PC-9 (cell line): Measurements from ENCODE around the gene PIPOX. TPM values are rescaled to one million over a fixed set of nuclear protein-coding genes. Genes with fewer than 3 reads are reported as not detected.

Experiments
- BruUV-seq: library from RNA; stranded (reverse); fragments of 400-500 nt; replicated peaks from 2 replicates; lab custom pipeline; 2021; lab: Mats Ljungman, UMichigan
- CTCF ChIA-PET: fragments of 300-600 bp; sonication (Branson Sonifier 250); formaldehyde crosslinking; loops from one replicate; lab custom pipeline; 2022; ENCODE audit warnings: antibody characterized with exemption; lab: Charles Lee
- POLR2A ChIA-PET: fragments of 300-600 bp; sonication (Branson Sonifier 250); formaldehyde crosslinking; loops from one replicate; lab custom pipeline; 2022; ENCODE audit warnings: antibody characterized with exemption; ENCODE audit not compliant: unreplicated experiment; lab: Charles Lee
- DNase-seq, 2 experiments: peaks; one replicate each; pipeline versions ENCODE4 v3.0.0 to v3.0.0-alpha.2; 2015 to 2022; ENCODE audit warnings: mixed read lengths in 1 of 2
- H2AFZ ChIP-seq: fragments of 200-600 bp; sonication (generic); 2 replicates; pipeline ENCODE4 v1.8.1; 2017; ENCODE audit warnings: antibody characterized with exemption
- H3F3A ChIP-seq: fragments of 200-600 bp; sonication (generic); 2 replicates; pipeline ENCODE4 v1.8.1; 2017; ENCODE audit warnings: antibody characterized with exemption, mild to moderate bottlenecking, low read depth; ENCODE audit not compliant: insufficient read depth
- H3K27ac ChIP-seq: fragments of 200-600 bp; sonication (generic); 2 replicates; pipeline ENCODE4 v1.6.1; 2016; ENCODE audit warnings: mixed run types
- H3K27me3 ChIP-seq: fragments of 200-600 bp; sonication (generic); 2 replicates; pipeline ENCODE4 v1.6.1; 2016; ENCODE audit warnings: low read depth, mixed run types; ENCODE audit not compliant: insufficient read depth
- H3K36me3 ChIP-seq: fragments of 200-600 bp; sonication (generic); 2 replicates; pipeline ENCODE4 v1.6.1; 2016; ENCODE audit warnings: low read depth, mixed run types
- H3K4me1 ChIP-seq: fragments of 200-600 bp; sonication (generic); replicated peaks from 2 replicates; pipeline ENCODE4 v1.6.1; 2016; ENCODE audit warnings: mixed run types; ENCODE audit not compliant: insufficient read depth
- H3K4me2 ChIP-seq: fragments of 200-600 bp; sonication (generic); 2 replicates; pipeline ENCODE4 v1.6.1; 2017; ENCODE audit warnings: mixed run types
- H3K4me3 ChIP-seq: fragments of 200-600 bp; sonication (generic); 2 replicates; pipeline ENCODE4 v1.6.1; 2016; ENCODE audit warnings: mixed run types
- H3K79me2 ChIP-seq: fragments of 200-600 bp; sonication (generic); 2 replicates; pipeline ENCODE4 v1.6.1; 2017; ENCODE audit warnings: low read depth, mixed run types
- H3K9me2 ChIP-seq: fragments of 200-600 bp; sonication (generic); 2 replicates; pipeline ENCODE4 v1.8.1; 2017; ENCODE audit warnings: mild to moderate bottlenecking; ENCODE audit not compliant: insufficient read depth
- H3K9me3 ChIP-seq: fragments of 200-600 bp; sonication (generic); 2 replicates; pipeline ENCODE4 v1.8.1; 2016; ENCODE audit warnings: low read depth; ENCODE audit not compliant: insufficient read depth
- H4K20me1 ChIP-seq: fragments of 200-600 bp; sonication (generic); 2 replicates; pipeline ENCODE4 v1.8.1; 2017; ENCODE audit not compliant: insufficient read depth
- EZH2 ChIP-seq: fragments of 200-600 bp; sonication (generic); IDR thresholded peaks from 2 replicates; pipeline ENCODE4 v1.8.0; 2017; ENCODE audit warnings: antibody characterized with exemption, low read depth
- intact Hi-C: fragments of 100-400 bp; cut with micrococcal nuclease; formaldehyde crosslinking; loops from one replicate; pipeline ENCODE4 v1.10.0; 2022; ENCODE audit not compliant: unreplicated experiment
- total RNA-seq: library from RNA; stranded (reverse); gene quantifications from 2 replicates; pipeline ENCODE4 v1.2.3, GENCODE V29; 2021
- TF ChIP-seq, protein P1 (sequence below): fragments of 200-600 bp; sonication (generic); conservative IDR thresholded peaks from 2 replicates; pipeline ENCODE4 v1.6.1; 2017; ENCODE audit warnings: mixed run types, antibody characterized with exemption, mild to moderate bottlenecking, moderate library complexity

Gene PIPOX
- total RNA-seq, 1 experiment from 2014 or later, result 2.8 TPM

DNA sequence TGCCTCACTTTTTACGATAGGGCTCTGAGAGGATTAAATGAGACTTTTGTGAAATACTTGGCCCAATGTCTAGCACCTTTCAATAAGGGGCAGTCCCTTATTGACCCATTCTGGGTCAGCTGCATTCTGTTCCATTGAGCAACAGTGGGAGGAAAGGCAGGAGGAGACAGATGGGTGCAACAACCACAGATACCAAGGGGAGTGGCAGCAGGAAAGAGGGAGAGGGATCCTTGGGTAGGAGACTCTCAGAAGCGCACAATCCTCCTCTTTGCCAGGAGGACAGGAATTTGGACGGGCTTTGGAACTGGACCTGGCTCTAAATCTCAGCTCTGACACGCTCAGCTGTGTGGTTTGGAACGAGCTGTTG lies 3.5 kb downstream of the PIPOX start:
- Histone ChIP-seq H3K4me2 (no peak overlapping the region), H2AFZ (no peak overlapping the region), H3K4me3 (no peak overlapping the region), H3K36me3 (no peaks in the 10 kb centered on the region), H3K9me2 (no peaks in the 10 kb centered on the region), H3F3A (no peaks in the 10 kb centered on the region), H3K27me3 (peaks cover 11% of the 10 kb centered on the region; the same call in 1 of the 2 replicates), H3K27ac (no peak overlapping the region), H3K9me3 (no peaks in the 10 kb centered on the region), H3K4me1 (no peaks in the 10 kb centered on the region), H3K79me2 (no peaks in the 10 kb centered on the region), H4K20me1 (no peaks in the 10 kb centered on the region)
- POLR2A ChIA-PET, result no interaction called here
- intact Hi-C loops, result no loop called here
- CTCF ChIA-PET, result no interaction called here
- TF ChIP-seq, protein P1, sequence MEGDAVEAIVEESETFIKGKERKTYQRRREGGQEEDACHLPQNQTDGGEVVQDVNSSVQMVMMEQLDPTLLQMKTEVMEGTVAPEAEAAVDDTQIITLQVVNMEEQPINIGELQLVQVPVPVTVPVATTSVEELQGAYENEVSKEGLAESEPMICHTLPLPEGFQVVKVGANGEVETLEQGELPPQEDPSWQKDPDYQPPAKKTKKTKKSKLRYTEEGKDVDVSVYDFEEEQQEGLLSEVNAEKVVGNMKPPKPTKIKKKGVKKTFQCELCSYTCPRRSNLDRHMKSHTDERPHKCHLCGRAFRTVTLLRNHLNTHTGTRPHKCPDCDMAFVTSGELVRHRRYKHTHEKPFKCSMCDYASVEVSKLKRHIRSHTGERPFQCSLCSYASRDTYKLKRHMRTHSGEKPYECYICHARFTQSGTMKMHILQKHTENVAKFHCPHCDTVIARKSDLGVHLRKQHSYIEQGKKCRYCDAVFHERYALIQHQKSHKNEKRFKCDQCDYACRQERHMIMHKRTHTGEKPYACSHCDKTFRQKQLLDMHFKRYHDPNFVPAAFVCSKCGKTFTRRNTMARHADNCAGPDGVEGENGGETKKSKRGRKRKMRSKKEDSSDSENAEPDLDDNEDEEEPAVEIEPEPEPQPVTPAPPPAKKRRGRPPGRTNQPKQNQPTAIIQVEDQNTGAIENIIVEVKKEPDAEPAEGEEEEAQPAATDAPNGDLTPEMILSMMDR, result no peak
- no peak for TF ChIP-seq EZH2
- no TSS peak for BruUV-seq
- DNase-seq, result no peak

DNA sequence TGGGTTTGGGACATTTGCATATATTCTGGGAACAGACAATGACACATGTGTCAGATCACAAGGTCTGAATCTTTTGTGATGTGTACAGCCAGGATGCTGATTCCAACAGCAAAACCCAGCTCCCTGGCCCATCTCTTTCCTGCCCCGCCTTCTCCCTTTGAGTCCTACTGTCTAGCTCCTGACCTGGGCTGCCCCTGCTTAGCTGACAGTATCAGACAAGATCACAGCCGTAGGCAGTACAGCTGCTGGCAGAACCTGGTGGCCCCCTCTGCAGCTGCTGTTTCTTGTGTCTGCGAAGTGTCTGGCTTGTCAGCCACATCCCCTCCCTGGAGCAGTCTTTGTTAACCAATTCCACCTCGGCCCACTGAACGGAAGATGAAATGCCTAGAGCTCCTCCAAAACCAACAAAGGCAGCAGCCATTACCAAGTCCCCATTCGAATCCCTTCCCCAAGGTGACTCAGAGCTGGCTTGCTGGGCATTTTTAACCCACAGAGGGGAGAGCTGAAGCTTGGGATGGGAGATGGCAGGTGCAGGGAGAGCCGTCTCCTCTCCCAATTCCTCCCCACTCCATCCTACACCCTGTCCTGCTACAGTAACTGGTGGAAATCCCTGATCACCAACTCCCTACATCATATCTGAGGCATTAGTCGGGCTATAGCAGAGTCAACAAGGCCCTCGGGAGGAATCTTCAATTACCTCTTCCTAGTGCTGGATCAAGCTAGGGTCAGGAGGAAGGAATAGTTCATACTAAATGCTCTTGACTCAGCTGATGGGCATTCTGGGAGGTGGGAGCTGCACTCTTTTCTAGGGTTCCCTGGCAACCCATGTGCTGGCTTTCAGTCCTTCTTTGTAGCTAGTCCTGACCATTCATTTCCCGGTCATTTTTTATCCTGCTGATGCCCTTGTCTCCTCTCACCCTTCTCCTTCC lies 5.8 kb downstream of the PIPOX start:
- Histone ChIP-seq H3K4me1 (no peaks in the 10 kb centered on the region), H3K36me3 (no peaks in the 10 kb centered on the region), H3K27me3 (peaks cover 11% of the 10 kb centered on the region; the same call in 1 of the 2 replicates), H3K79me2 (no peaks in the 10 kb centered on the region), H3K4me3 (no peak overlapping the region), H4K20me1 (no peaks in the 10 kb centered on the region), H3K9me3 (no peaks in the 10 kb centered on the region), H3F3A (no peaks in the 10 kb centered on the region), H2AFZ (no peak overlapping the region), H3K27ac (no peak overlapping the region), H3K9me2 (no peaks in the 10 kb centered on the region), H3K4me2 (no peak overlapping the region)
- no peak for TF ChIP-seq EZH2
- TF ChIP-seq, protein P1, result no peak
- POLR2A ChIA-PET, result interaction anchor here (0.7 kb wide), 1 partner anchor 500 kb away, joined by 3 read pairs; no protein-coding TSS in a partner anchor
- BruUV-seq, result no TSS peak
- CTCF ChIA-PET, result interaction anchor here (0.9 kb wide), 1 partner anchor 69 kb away, joined by 3 read pairs; no protein-coding TSS in a partner anchor
- intact Hi-C loops, result no loop called here
- no peak for DNase-seq

DNA sequence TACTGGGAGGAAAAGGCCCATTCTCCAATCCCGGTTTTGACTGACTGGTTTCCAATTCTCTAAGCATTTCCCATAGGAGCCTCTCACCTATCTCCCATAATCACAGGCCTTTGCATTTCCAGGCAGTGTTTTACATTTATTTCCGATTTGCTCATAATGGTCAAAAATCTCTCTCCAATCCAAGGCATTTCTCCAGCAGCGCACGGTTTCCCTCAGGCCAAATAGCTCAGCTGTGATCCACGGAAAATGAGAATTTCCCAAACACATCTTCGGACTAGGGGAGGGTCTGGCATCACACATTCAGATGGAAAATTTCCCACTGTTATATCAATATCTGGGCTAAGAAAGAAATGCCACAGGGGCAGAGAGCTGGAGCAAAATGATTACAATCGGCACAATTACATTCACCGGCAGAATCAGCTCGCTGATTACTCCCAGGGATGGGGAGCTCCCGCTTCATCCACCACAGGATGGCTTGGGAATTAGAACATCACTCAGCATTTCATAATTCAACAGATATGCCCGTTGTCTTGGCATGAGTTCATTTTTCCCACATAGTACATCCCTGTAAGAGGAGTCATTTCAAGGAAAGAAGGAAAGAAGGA lies 6.7 kb downstream of the PIPOX start:
- H3K9me3 ChIP-seq, result no peaks in the 10 kb centered on the region
- POLR2A ChIA-PET, result interaction anchor here (0.6 to 0.7 kb wide), 2 partner anchors 244 to 501 kb away, joined by 3 to 4 read pairs; partner anchors contain the start of gene NUFIP2
- no peak overlapping the region for H2AFZ ChIP-seq
- no peaks in the 10 kb centered on the region for H3K79me2 ChIP-seq
- no peaks in the 10 kb centered on the region for H3F3A ChIP-seq
- TF ChIP-seq EZH2, result no peak
- TF ChIP-seq, protein P1, result no peak
- CTCF ChIA-PET, result no interaction called here
- H4K20me1 ChIP-seq, result no peaks in the 10 kb centered on the region
- no peaks in the 10 kb centered on the region for H3K36me3 ChIP-seq
- DNase-seq, result no peak
- H3K4me3 ChIP-seq, result no peak overlapping the region
- H3K9me2 ChIP-seq, result no peaks in the 10 kb centered on the region
- no peaks in the 10 kb centered on the region for H3K4me1 ChIP-seq
- intact Hi-C loops, result no loop called here
- H3K27ac ChIP-seq, result no peak overlapping the region
- peaks cover 11% of the 10 kb centered on the region; the same call in 1 of the 2 replicates for H3K27me3 ChIP-seq
- no TSS peak for BruUV-seq
- H3K4me2 ChIP-seq, result no peak overlapping the region
